HG02798 (cell line): ENCODE data around the gene LCN10.
A peak's percentile ranks its signal among the peaks of the same experiment; 100 is the strongest.

Experiments used
- ATAC-seq: cut with Tn5 transposase; IDR thresholded peaks from one replicate; pipeline ENCODE4 v1.9.1; 2021; ENCODE audit warnings: mild to moderate bottlenecking; ENCODE audit not compliant: unreplicated experiment, poor library complexity

The LCN10 gene

GRCh38 chr9:136740971-136741882 lies 1.5 kb downstream of the LCN10 start:
- no peak for ATAC-seq

GRCh38 chr9:136740491-136740890 lies 2.2 kb downstream of the LCN10 start:
- no peak for ATAC-seq

GRCh38 chr9:136740069-136740468 lies 2.7 kb downstream of the LCN10 start:
- no peak for ATAC-seq

GRCh38 chr9:136739509-136739908 lies 3.2 kb downstream of the LCN10 start:
- ATAC-seq: no peak

GRCh38 chr9:136738960-136739359 lies 3.8 kb downstream of the LCN10 start:
- no peak for ATAC-seq

GRCh38 chr9:136735812-136736480 lies 6.8 kb downstream of the LCN10 start:
- ATAC-seq: no peak

GRCh38 chr9:136734837-136735496 lies 7.8 kb downstream of the LCN10 start:
- ATAC-seq: no peak

- no peak for ATAC-seq
Measured at GRCh38 chr9:136733611-136734010, 9.1 kb downstream of the LCN10 start.

GRCh38 chr9:136732444-136733178 lies 10.1 kb downstream of the LCN10 start:
- ATAC-seq: no peak

- no peak for ATAC-seq
Measured at GRCh38 chr9:136729926-136730325, 12.8 kb downstream of the LCN10 start.

- no peak for ATAC-seq
Measured at GRCh38 chr9:136729144-136729543, 13.6 kb downstream of the LCN10 start.

GRCh38 chr9:136728548-136729123 lies 14.1 kb downstream of the LCN10 start:
- peak; percentile 16 for ATAC-seq

- ATAC-seq: peak; percentile 79
Measured at GRCh38 chr9:136728080-136728547, 14.6 kb downstream of the LCN10 start.

- ATAC-seq: no peak
Measured at GRCh38 chr9:136726631-136727191, 16.0 kb downstream of the LCN10 start.

- no peak for ATAC-seq
Measured at GRCh38 chr9:136726118-136726517, 16.6 kb downstream of the LCN10 start.

- no peak for ATAC-seq
Measured at GRCh38 chr9:136725612-136726011, 17.1 kb downstream of the LCN10 start.

GRCh38 chr9:136724772-136725171 lies 18.0 kb downstream of the LCN10 start:
- no peak for ATAC-seq

- ATAC-seq: no peak
Measured at GRCh38 chr9:136723989-136724388, 18.8 kb downstream of the LCN10 start.

- ATAC-seq: no peak
Measured at GRCh38 chr9:136723362-136723976, 19.3 kb downstream of the LCN10 start.
